Measurements from ENCODE around the gene OR2L2.
"Not testable (repeated sequence)": the region's sequence is repeated elsewhere in the genome, so short reads cannot be mapped to it uniquely, and the experiment has no call there.

Gene OR2L2, protein sequence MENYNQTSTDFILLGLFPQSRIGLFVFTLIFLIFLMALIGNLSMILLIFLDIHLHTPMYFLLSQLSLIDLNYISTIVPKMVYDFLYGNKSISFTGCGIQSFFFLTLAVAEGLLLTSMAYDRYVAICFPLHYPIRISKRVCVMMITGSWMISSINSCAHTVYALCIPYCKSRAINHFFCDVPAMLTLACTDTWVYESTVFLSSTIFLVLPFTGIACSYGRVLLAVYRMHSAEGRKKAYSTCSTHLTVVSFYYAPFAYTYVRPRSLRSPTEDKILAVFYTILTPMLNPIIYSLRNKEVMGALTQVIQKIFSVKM

GRCh38 chr1:248029770-248030169 lies at the start of gene OR2L2:
Gene OR2L2 (plus strand): TSS chr1:248030070. CDS start chr1:248038268, 8,198 bp downstream.
- DNase-seq: no peak

- DNase-seq: no peak
These were observed 36.9 kb upstream of the OR2L2 start for GRCh38 chr1:247992986-247993385.

DNA sequence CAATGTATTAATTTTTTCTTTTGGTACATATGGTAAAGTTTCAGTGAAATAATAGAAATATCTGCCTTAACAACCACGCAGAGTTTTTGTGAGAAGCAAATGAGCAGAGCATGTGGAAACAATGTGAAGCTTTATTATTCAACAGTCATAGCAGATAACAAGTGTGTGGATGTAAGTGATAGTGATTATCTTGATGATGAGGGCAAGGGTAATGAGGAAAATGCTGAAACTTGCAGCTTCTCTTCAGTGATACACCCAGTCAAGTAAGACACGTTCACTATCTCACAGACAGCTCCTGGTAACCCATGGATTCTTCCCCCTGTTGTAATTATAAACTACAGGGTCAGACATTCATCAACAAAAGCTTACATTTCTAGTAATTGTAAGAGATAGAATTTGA lies 31.1 kb upstream of the OR2L2 start:
- no peak for DNase-seq

DNA sequence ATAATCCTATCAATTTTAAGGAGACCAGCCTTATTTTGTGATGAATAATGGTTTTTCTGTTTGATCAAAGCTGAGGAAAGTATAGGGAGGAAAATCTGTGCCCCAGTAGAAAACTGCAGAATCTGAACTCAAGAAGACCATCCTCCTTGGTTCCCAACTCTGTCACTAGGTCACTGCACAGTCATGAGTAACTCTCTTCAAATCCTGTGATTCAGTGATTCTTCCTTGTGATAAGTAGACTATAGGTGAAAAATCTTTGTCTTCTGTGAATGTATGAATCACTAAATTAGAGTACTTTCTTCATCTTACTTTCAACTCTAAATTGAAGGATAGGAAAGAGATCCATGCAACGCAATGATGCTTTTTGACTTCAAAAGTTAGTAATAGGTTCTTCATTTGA lies 29.7 kb upstream of the OR2L2 start:
- no peak for DNase-seq

- DNase-seq: no peak
These were observed 22.1 kb upstream of the OR2L2 start for GRCh38 chr1:248007778-248008177.

DNA sequence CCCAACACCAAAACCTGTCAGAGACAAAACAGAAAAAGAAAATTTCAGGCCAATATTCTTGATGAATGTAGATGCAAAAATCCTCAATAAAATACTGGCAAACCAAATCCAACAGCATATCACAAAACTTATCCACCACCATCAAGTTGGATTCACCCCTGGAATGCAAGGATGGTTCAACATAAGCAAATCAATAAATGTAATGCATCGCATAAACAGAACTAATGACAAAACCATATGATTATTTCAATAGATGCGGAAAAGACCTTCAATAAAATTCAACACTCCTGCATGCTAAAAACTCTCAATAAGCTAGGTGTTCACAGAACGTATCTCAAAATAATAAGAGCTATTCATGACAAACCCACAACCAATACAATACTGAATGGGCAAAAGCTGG lies 20.2 kb upstream of the OR2L2 start:
- no peak for DNase-seq

DNA sequence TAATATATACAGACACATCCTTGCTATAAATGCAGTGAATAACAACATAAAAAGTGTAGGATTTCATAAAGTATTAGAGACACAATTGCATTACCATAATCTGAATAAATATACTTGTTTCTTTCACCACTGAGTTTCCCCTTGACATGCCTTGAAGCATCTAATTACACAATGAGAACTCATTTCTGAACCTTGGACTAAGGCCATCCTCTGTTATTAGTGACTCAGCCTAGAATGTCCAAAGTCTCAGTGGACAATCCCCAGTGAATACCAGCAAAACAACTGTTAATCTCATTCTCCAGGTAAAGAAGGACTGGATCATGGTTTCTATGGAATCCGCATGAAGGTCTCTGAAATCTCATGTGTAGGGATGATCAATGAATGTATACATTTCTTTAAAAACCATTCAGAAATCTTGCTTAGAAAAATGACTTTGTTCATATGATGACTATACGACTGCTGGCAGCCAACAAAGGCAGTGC lies 16.6 kb upstream of the OR2L2 start, which contains the start of gene OR2L5:
OR2L5 (plus strand) TSS at position 432 of the 482 bp plus-strand sequence. CDS start 8,288 bp downstream, outside the sequence.
- DNase-seq: no peak

DNA sequence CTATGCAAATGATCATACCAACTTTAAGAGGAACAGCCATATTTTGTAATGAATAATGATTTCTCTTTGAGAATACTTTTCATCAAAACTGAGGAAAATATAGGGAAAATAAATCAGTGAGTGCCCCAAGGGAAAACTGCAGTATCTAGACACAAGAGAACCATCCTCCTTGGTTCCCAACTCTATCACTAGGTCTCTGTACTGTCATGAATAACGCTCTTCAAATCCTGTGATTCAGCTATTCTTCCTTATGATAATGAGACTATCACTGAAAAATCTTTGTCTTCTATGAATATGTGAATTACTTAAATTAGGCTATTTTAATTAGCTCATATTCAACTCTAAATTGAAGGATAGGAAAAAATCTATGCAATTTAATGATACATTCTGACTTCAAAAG lies 14.1 kb upstream of the OR2L2 start:
- no peak for DNase-seq

- no peak for DNase-seq
These were observed 15.3 kb downstream of the OR2L2 start for GRCh38 chr1:248045209-248045608.

- DNase-seq: no peak
These were observed 16.7 kb downstream of the OR2L2 start, which contains the start of gene OR2L3 for GRCh38 chr1:248046536-248046935. Gene OR2L3 (plus strand): TSS chr1:248046836. CDS start chr1:248060682, 13,846 bp downstream.

- no peak for DNase-seq
These were observed 17.1 kb downstream of the OR2L2 start for GRCh38 chr1:248047008-248047407.

DNA sequence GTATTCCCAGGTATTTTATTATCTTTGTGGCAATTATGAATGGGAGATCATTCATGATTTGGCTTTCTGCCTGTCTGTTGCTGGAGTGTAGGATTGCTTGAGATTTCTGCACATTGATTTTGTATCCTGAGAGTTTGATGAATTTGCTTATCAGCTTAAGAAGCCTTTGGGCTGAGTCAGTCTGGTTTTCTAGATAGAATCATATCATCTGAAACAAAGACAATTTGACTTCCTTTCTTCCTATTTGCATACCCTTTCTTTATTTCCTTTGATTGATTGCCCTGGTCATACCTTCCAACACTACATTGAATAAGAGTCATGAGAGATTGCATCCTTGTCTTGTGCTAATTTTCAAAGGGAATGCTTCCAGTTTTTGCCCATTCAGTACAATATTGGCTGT lies 24.8 kb downstream of the OR2L2 start:
- DNase-seq: no peak

- no peak for DNase-seq
These were observed 25.4 kb downstream of the OR2L2 start for GRCh38 chr1:248055261-248055660.

DNA sequence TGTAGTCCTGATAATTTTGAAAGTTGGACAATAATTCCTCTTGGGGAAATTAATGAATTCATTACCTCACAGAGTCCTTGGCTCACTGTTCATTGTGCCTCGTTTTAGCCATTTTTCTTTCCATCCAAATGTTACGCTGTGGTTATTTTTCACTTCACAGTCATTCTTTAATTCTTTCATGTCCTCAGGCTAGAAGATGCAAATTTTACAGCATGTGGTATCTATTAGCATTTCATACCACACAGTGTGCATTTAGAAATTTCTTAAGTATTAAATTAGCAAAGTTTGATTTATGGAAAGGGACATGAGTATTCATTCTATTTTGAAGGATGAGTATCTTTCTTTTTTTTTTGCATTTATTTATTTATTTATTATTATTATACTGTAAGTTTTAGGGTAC lies 35.2 kb downstream of the OR2L2 start:
- no peak for DNase-seq

GRCh38 chr1:248065604-248066003 lies 35.7 kb downstream of the OR2L2 start:
- DNase-seq: no peak

DNA sequence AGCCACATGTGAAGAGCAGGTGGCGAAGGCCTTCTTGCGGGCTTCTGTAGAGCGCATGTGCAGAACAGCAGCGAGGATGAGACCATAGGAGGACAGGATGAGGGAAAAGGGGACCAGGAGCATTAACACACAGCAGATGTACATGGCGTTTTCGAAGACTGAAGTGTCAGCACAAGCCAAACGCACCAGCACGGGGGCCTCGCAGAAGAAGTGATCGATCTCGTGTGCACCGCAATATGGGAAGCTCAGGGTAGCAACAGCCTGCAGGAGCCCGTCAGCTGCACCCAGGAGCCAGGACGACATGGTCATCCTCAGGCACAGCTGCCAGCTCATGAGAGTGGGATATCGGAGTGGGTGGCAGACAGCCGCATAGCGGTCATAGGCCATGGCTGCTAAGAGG lies 54.0 kb downstream of the OR2L2 start:
- DNase-seq: not testable (repeated sequence)

Data from NCI-H2107 (cell line).